Right lobe of liver (tissue), 6 donors: ENCODE measurements around the gene S100G. TPM values are rescaled to one million over a fixed set of nuclear protein-coding genes. Genes with fewer than 3 reads are reported as not detected.

ENCODE experiments used
- ATAC-seq, 4 donors: fragments of 200-7000 bp; cut with Tn5 transposase; one replicate each; pipeline ENCODE4 v1.9.1; 2020; ENCODE audit warnings: mild to moderate bottlenecking in 4 of 4, moderate library complexity in 4 of 4
- DNase-seq, 3 donors: peaks; one replicate each; pipeline ENCODE4 v3.0.0-alpha.2; 2020
- H3K27ac ChIP-seq, 3 donors: fragments of 200-600 bp; one replicate each; pipeline ENCODE4 v1.8.0; 2022
- H3K27me3 ChIP-seq, 2 donors: fragments of 200-600 bp; one replicate each; pipeline ENCODE4 v1.8.0; 2022
- H3K36me3 ChIP-seq, 4 donors: fragments of 200-600 bp; sonication (generic) in 1 of 4; one replicate each; pipeline versions ENCODE4 v1.5.1 to v1.8.0; 2017 to 2022; ENCODE audit warnings: control low read depth in 1 of 4
- H3K4me1 ChIP-seq, 4 donors: fragments of 200-600 bp; sonication (generic) in 1 of 4; one replicate each; pipeline versions ENCODE4 v1.5.1 to v1.8.0; 2017 to 2022; ENCODE audit warnings: control low read depth in 1 of 4
- H3K4me3 ChIP-seq, 3 donors: fragments of 200-600 bp; one replicate each; pipeline ENCODE4 v1.8.0; 2022
- H3K9me3 ChIP-seq, 4 donors: fragments of 200-600 bp; sonication (generic) in 1 of 4; one replicate each; pipeline versions ENCODE4 v1.5.1 to v1.8.0; 2017 to 2022; ENCODE audit warnings: control low read depth in 1 of 4
- CTCF ChIP-seq, 4 donors: fragments of 200-600 bp in 3 of 4; fragments of 450-650 bp in 1 of 4; IDR thresholded peaks; one replicate each; pipeline versions ENCODE4 v1.5.1 to v1.8.0; 2016 to 2022; ENCODE audit warnings: antibody characterized with exemption in 4 of 4, mild to moderate bottlenecking in 2 of 4
- POLR2A ChIP-seq: fragments of 450-650 bp; IDR thresholded peaks from one replicate; pipeline ENCODE4 v1.6.1; 2017; ENCODE audit warnings: antibody characterized with exemption, mild to moderate bottlenecking
- WGBS: methylation state at CpG from one replicate; pipeline ENCODE4 v1.1.6; 2018; ENCODE audit warnings: low coverage, low lambda C conversion rate; ENCODE audit not compliant: insufficient coverage; ENCODE audit errors: missing lambda C conversion rate; 5-methylcytosine and 5-hydroxymethylcytosine counted together
- intact Hi-C, 2 donors: fragments of 100-400 bp; cut with DNase I; formaldehyde crosslinking; loops; one replicate each; pipeline versions ENCODE4 v1.11.2 to v1.14.1; 2022
- total RNA-seq, 6 experiments: library from RNA; depleted of rRNA in 2 of 6; stranded (reverse); fragments of >200 nt in 2 of 6; fragmentation: NEBNext Ultra II Directional in 3 of 6; extraction: Animal tissue kit (Norgen Biotek cat#: 25700) in 3 of 6; gene quantifications; one replicate each; pipeline versions ENCODE4 v1.1.0 to v1.2.4, GENCODE V29; 2016 to 2023
- donor health status: DM: no; HTN: yes; CAD: no.
- donor health status: DM: no; HTN: no; CAD: no.
- donor health status: DM: no; HTN: no; CAD: no.
- donor health status: DM: no; HTN: yes; CAD: no.
- donor health status: DM: no; HTN: yes; CAD: no.

Gene S100G
- total RNA-seq, 6 experiments from 2014 or later: not detected

- intact Hi-C loops: no loop called here
- no peak overlapping the region for H3K27ac ChIP-seq
- no peaks in the 10 kb centered on the region for H3K4me1 ChIP-seq
- DNase-seq: no peak
- peak in 3 of 4 donors; percentile 53 to 67 (median 67) for ATAC-seq
- TF ChIP-seq POLR2A (no peak), CTCF (IDR thresholded peaks at IDR 0.05) (peak in 3 of 4 donors; percentile 28 to 43 (median 31))
- H3K9me3 ChIP-seq: no peaks in the 10 kb centered on the region
- peaks cover 0 to 2% (median 0%) of the 10 kb centered on the region in 4 donors for H3K36me3 ChIP-seq
- no peak overlapping the region for H3K4me3 ChIP-seq
- H3K27me3 ChIP-seq: no peaks in the 10 kb centered on the region
Measured at GRCh38 chrX:16671005-16671404, 21.0 kb downstream of the S100G start.

- Histone ChIP-seq H3K9me3 (no peaks in the 10 kb centered on the region), H3K4me1 (no peaks in the 10 kb centered on the region), H3K27me3 (no peaks in the 10 kb centered on the region), H3K27ac (no peak overlapping the region), H3K36me3 (peaks cover 0 to 10% (median 0%) of the 10 kb centered on the region in 4 donors), H3K4me3 (no peak overlapping the region)
- intact Hi-C loops: no loop called here
- ATAC-seq (peak; percentile 14 to 62 (median 38)), DNase-seq (no peak)
- 57% methylated on average over 9 of the region's 11 CpGs for WGBS
- TF ChIP-seq POLR2A (no peak), CTCF (IDR thresholded peaks at IDR 0.05) (no peak)
Measured at GRCh38 chrX:16678689-16679088, 28.7 kb downstream of the S100G start.

- Histone ChIP-seq H3K9me3 (no peaks in the 10 kb centered on the region), H3K4me3 (no peak overlapping the region), H3K36me3 (no peaks in the 10 kb centered on the region), H3K4me1 (no peaks in the 10 kb centered on the region), H3K27me3 (no peaks in the 10 kb centered on the region), H3K27ac (peak overlapping the region in 2 of 3 donors; percentile 27 to 60)
- 57% methylated on average over 7 of the region's 7 CpGs for WGBS
- ATAC-seq: peak; percentile 85 to 98 (median 92)
- intact Hi-C loops: no loop called here
- no peak for TF ChIP-seq POLR2A
- no peak for TF ChIP-seq CTCF (IDR thresholded peaks at IDR 0.05)
- DNase-seq: peak in 1 of 3 donors; percentile 50
Measured at GRCh38 chrX:16683007-16683664, 33.2 kb downstream of the S100G start.

- TF ChIP-seq CTCF (IDR thresholded peaks at IDR 0.05) (no peak), POLR2A (no peak)
- Histone ChIP-seq H3K27ac (no peak overlapping the region), H3K36me3 (peaks cover 0 to 7% (median 0%) of the 10 kb centered on the region in 4 donors), H3K4me1 (no peaks in the 10 kb centered on the region), H3K27me3 (no peaks in the 10 kb centered on the region), H3K9me3 (no peaks in the 10 kb centered on the region), H3K4me3 (no peak overlapping the region)
- ATAC-seq: no peak
- 66% methylated on average over 3 of the region's 3 CpGs for WGBS
- intact Hi-C loops: no loop called here
- DNase-seq: no peak
Measured at GRCh38 chrX:16687514-16687913, 37.6 kb downstream of the S100G start.
